Measurements from ENCODE around the gene CHRNA10.

DNA sequence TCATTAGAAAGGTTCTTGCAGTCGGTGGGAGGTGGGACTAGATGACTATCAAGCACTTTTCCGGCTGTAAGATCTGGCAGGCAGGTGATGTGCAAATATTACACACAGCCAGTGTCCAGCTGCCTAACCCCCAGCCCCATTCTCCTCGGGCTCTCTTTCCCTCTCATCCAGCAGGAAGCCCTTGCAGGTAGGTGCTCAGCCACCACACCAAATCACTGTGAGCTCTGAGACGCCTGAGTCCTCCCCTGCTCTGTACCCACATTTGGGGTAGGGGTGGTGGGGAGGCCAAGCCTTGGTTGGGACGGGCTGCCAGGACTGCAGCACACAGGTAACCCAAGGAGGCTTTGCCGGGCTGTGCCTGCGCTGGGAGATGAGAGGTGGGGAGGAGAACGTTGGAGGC lies 30.0 kb downstream of the CHRNA10 start:
- TF ChIP-seq ZNF138 (CRISPR knock-in tag; IDR thresholded peaks at IDR 0.05; ENCODE audit: low read depth) (no peak), PPARG (CRISPR knock-in tag; conservative IDR thresholded peaks at IDR 0.05) (no peak), TCF12 (IDR thresholded peaks at IDR 0.05) (no peak), TCF12 (CRISPR knock-in tag; IDR thresholded peaks at IDR 0.05) (no peak), STAT5B (CRISPR knock-in tag; IDR thresholded peaks at IDR 0.05) (no peak), PITX1 (CRISPR knock-in tag; IDR thresholded peaks at IDR 0.05) (no peak)
- TF ChIP-seq, protein P1, sequence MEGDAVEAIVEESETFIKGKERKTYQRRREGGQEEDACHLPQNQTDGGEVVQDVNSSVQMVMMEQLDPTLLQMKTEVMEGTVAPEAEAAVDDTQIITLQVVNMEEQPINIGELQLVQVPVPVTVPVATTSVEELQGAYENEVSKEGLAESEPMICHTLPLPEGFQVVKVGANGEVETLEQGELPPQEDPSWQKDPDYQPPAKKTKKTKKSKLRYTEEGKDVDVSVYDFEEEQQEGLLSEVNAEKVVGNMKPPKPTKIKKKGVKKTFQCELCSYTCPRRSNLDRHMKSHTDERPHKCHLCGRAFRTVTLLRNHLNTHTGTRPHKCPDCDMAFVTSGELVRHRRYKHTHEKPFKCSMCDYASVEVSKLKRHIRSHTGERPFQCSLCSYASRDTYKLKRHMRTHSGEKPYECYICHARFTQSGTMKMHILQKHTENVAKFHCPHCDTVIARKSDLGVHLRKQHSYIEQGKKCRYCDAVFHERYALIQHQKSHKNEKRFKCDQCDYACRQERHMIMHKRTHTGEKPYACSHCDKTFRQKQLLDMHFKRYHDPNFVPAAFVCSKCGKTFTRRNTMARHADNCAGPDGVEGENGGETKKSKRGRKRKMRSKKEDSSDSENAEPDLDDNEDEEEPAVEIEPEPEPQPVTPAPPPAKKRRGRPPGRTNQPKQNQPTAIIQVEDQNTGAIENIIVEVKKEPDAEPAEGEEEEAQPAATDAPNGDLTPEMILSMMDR (CRISPR knock-in tag; IDR thresholded peaks at IDR 0.05): no peak
- TF ChIP-seq, protein P2, sequence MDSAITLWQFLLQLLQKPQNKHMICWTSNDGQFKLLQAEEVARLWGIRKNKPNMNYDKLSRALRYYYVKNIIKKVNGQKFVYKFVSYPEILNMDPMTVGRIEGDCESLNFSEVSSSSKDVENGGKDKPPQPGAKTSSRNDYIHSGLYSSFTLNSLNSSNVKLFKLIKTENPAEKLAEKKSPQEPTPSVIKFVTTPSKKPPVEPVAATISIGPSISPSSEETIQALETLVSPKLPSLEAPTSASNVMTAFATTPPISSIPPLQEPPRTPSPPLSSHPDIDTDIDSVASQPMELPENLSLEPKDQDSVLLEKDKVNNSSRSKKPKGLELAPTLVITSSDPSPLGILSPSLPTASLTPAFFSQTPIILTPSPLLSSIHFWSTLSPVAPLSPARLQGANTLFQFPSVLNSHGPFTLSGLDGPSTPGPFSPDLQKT (CRISPR knock-in tag; IDR thresholded peaks at IDR 0.05; ENCODE audit: borderline replicate concordance): no peak
